K562 (cell line): ENCODE measurements around the gene COMMD4. TPM values are rescaled to one million over a fixed set of nuclear protein-coding genes. Genes with fewer than 3 reads are reported as not detected.

Experiments used
- AFF1 ChIP-seq, 2 experiments: fragments of 450-650 bp; IDR thresholded peaks; 2 replicates each; pipeline ENCODE4 v1.6.1; 2018; ENCODE audit warnings: mild to moderate bottlenecking in 2 of 2, low read depth in 1 of 2; ENCODE audit not compliant: partially characterized antibody in 2 of 2
- CREM ChIP-seq: IDR thresholded peaks from 2 replicates; pipeline ENCODE4 v1.6.1; 2014; ENCODE audit warnings: antibody characterized with exemption, low read depth
- LCOR ChIP-seq: sonication (generic); formaldehyde crosslinking; IDR thresholded peaks from 2 replicates; pipeline ENCODE4 v1.8.0; 2022; ENCODE audit warnings: mild to moderate bottlenecking, missing genetic modification reagents
- MAZ ChIP-seq, 2 experiments: fragments of 450-650 bp in 1 of 2; sonication (generic) in 1 of 2; formaldehyde crosslinking; IDR thresholded peaks in 1 of 2; conservative IDR thresholded peaks in 1 of 2; 2 replicates each; pipeline versions ENCODE4 v1.4.0 to v1.5.0; 2020; ENCODE audit warnings: mild to moderate bottlenecking in 1 of 2, missing genetic modification reagents in 1 of 2
- NONO ChIP-seq, 2 experiments: fragments of 200-400 bp in 1 of 2; fragments of 450-650 bp in 1 of 2; formaldehyde crosslinking in 1 of 2; IDR thresholded peaks; 2 replicates each; pipeline ENCODE4 v1.6.1; 2017; ENCODE audit warnings: low read depth in 2 of 2, mild to moderate bottlenecking in 2 of 2, moderate library complexity in 2 of 2, low read length in 1 of 2
- ZBTB40 ChIP-seq, 2 experiments: fragments of 450-650 bp in 1 of 2; sonication (generic) in 1 of 2; formaldehyde crosslinking in 1 of 2; IDR thresholded peaks; 2 replicates each; pipeline versions ENCODE4 v1.7.1 to v1.9.0; 2016 to 2022; ENCODE audit warnings: inconsistent platforms in 1 of 2, mild to moderate bottlenecking in 1 of 2, missing genetic modification reagents in 1 of 2
- polyA plus RNA-seq, 8 experiments: library from polyadenylated mRNA; depleted of rRNA in 4 of 8; stranded (reverse) in 5 of 8; unstranded in 3 of 8; fragments of >200 nt; fragmentation: Nextera tagmentation in 2 of 8; fragmentation: Illumina TruSeq in 1 of 8; extraction: Ambion mirVana in 2 of 8; extraction: Trizol in 1 of 8; gene quantifications; 2 replicates each; pipeline versions ENCODE4 v1.2.1 to v1.2.3, GENCODE V29; 2011 to 2014; ENCODE audit warnings: inconsistent platforms in 1 of 8, missing spikeins in 1 of 8
- total RNA-seq, 7 experiments: library from RNA; depleted of rRNA in 6 of 7; stranded (reverse); fragments of >200 nt in 6 of 7; fragmentation: Illumina TruSeq in 2 of 7; extraction: Trizol in 2 of 7; gene quantifications; 2 replicates each; pipeline versions ENCODE4 v1.2.1 to v1.2.3, GENCODE V29; 2011 to 2021; ENCODE audit warnings: low replicate concordance in 1 of 7

The COMMD4 gene
- total and polyA plus RNA-seq, 9 of the 15 experiments (the other 6 are each of a cell fraction or from before 2014, with no cell fraction given), result 20.4 to 140 (median 63.9) TPM

DNA sequence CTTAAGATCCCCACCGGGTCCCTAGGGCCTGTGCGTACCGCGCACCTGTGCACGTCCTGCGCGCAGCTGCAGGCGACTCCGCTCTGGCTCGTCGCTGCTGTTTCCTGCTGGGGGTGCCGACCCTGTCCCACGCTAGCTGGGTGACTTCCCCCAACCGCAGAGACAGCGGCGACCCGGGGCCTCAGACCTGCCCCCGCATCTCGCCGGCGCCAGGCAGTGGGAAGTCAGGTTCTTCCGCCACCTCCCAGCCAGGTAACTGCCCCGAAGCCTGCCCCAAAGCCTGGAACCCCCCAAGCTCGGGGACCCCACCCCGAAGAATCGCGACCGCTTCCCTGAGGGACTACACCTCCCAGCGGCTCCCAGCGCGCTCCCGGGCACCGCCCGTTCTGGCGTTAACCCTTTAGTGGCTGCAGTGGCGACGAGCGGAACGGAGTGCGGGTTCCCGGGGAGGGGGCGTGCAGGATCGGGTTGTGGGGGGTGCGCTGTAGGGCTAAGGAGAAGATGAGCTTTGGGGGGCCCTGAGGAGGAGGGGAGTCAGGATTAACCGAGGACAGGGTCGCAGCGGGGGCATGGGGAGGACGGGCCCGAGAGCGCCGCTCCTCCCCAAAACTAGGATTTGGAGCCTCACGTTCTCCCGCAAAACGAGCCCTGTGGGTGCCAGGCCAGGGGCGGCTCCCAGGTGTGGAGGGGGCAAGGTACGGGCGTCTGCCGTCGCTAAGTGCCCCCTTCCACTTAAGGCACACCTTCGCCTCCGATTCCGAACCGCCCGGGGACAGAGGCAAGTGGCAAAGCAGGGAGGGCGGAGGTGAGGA lies 11.6 kb downstream of the COMMD4 start (continued):
- TF ChIP-seq AFF1 (IDR thresholded peaks at IDR 0.05; ENCODE audit: low read depth in 1 of 2, partially characterized antibody in 2 of 2) (peak in 1 of 2 experiments; percentile 66), ZBTB40 (IDR thresholded peaks at IDR 0.05) (peak; percentile 65), ZBTB40 (CRISPR knock-in tag; IDR thresholded peaks at IDR 0.05) (no peak), LCOR (0 out of 2 replicates have a peak, but pooled peaks have one; percentile 48), CREM (peak; percentile 62), MAZ (CRISPR knock-in tag; conservative IDR thresholded peaks at IDR 0.05 in 1 of 2, IDR thresholded peaks at IDR 0.05 in 1 of 2) (peak in 1 of 2 experiments; percentile 38; a peak in 2 of 4 replicates), NONO (IDR thresholded peaks at IDR 0.05; ENCODE audit: low read depth in 2 of 2, low read length in 1 of 2) (no peak)
